Thyroid gland (tissue), 4 donors: ENCODE data around the gene EML6. TPM values are rescaled to one million over a fixed set of nuclear protein-coding genes. Genes with fewer than 3 reads are reported as not detected.
A peak's percentile ranks its signal among the peaks of the same experiment; 100 is the strongest.

Source experiments
- DNase-seq, 2 donors: peaks; one replicate each; pipeline ENCODE4 v3.0.0-alpha.2; 2019
- H3K27ac ChIP-seq, 3 donors: fragments of 200-600 bp; sonication (generic); 1 replicate in 2 of 3; 2 replicates in 1 of 3; pipeline ENCODE4 v1.5.1; 2016 to 2019; ENCODE audit warnings: mild to moderate bottlenecking in 1 of 3, moderate library complexity in 1 of 3
- H3K27me3 ChIP-seq: fragments of 200-600 bp; sonication (generic); one replicate; pipeline ENCODE4 v1.5.1; 2019
- H3K36me3 ChIP-seq, 2 donors: fragments of 200-600 bp; sonication (generic); one replicate each; pipeline ENCODE4 v1.5.1; 2016 to 2019
- H3K4me1 ChIP-seq, 2 donors: fragments of 200-600 bp; sonication (generic); one replicate each; pipeline ENCODE4 v1.5.1; 2017 to 2019
- H3K4me3 ChIP-seq, 3 donors: fragments of 200-600 bp; sonication (generic); replicated peaks in 1 of 3; 1 replicate in 2 of 3; 2 replicates in 1 of 3; pipeline ENCODE4 v1.5.1; 2016; ENCODE audit warnings: mild to moderate bottlenecking in 1 of 3
- H3K9me3 ChIP-seq: fragments of 200-600 bp; sonication (generic); one replicate; pipeline ENCODE4 v1.5.1; 2017
- CTCF ChIP-seq, 6 experiments: fragments of 200-600 bp in 3 of 6; fragments of 450-650 bp in 3 of 6; sonication (generic) in 3 of 6; IDR thresholded peaks; one replicate each; pipeline ENCODE4 v1.5.1; 2016 to 2019; ENCODE audit warnings: antibody characterized with exemption in 6 of 6, mild to moderate bottlenecking in 2 of 6, inconsistent platforms in 1 of 6, moderate library complexity in 1 of 6
- POLR2A ChIP-seq, 2 donors: fragments of 450-650 bp; IDR thresholded peaks; one replicate each; pipeline ENCODE4 v1.6.1; 2017; ENCODE audit warnings: antibody characterized with exemption in 2 of 2, mild to moderate bottlenecking in 2 of 2, moderate library complexity in 1 of 2
- WGBS, 2 donors: methylation state at CpG; one replicate each; pipeline ENCODE4 v1.1.5; 2017; 5-methylcytosine and 5-hydroxymethylcytosine counted together
- intact Hi-C: fragments of 100-400 bp; cut with DNase I; formaldehyde crosslinking; loops from one replicate; pipeline ENCODE4 v1.15.1; 2023
- total RNA-seq, 4 donors: library from RNA; depleted of rRNA; stranded (reverse); fragments of >200 nt; gene quantifications; one replicate each; pipeline ENCODE4 v1.2.3, GENCODE V29; 2016

Gene EML6
- total RNA-seq, 4 donors from 2014 or later, result 5.6 to 24.8 (median 20.3) TPM

GRCh38 chr2:54995553-54995952 lies 272.1 kb downstream of the EML6 start:
- Histone ChIP-seq H3K27me3 (no peaks in the 10 kb centered on the region), H3K27ac (no peak overlapping the region), H3K4me3 (no peak overlapping the region), H3K9me3 (no peaks in the 10 kb centered on the region), H3K36me3 (no peaks in the 10 kb centered on the region), H3K4me1 (peaks cover 12 to 25% of the 10 kb centered on the region in 2 donors)
- TF ChIP-seq CTCF (IDR thresholded peaks at IDR 0.05) (no peak), POLR2A (IDR thresholded peaks at IDR 0.05) (no peak)
- WGBS, 2 donors, result 97 to 98% methylated on average over 3 of the region's 3 CpGs
- DNase-seq, result no peak
- intact Hi-C loops, result no loop called here

DNA sequence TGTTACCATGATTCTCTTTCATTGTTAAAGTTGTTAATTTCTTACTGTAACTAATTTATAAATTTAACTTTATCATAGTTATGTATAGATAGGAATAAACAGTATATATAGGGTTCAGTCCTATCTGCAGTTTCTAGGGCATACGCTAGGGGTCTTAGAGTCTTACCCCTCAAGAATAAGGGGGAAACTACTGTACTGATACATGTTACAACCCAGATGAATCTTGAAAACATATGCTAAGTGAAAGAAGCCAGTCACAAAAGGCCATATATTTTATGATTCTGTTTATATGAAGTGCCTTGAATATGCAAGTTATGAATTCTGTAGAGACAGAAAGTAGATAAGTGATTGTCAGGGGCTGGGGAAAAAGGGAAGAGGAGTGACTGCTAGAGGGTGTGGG lies 274.4 kb downstream of the EML6 start:
- Histone ChIP-seq H3K36me3 (no peaks in the 10 kb centered on the region), H3K4me3 (no peak overlapping the region), H3K27ac (no peak overlapping the region), H3K9me3 (no peaks in the 10 kb centered on the region), H3K4me1 (peaks cover 19 to 25% of the 10 kb centered on the region in 2 donors), H3K27me3 (no peaks in the 10 kb centered on the region)
- DNase-seq, result no peak
- WGBS, 2 donors, result 84 to 90% methylated on average over 1 of the region's 1 CpG
- intact Hi-C loops, result no loop called here
- TF ChIP-seq CTCF (IDR thresholded peaks at IDR 0.05), result no peak
- TF ChIP-seq POLR2A (IDR thresholded peaks at IDR 0.05), result no peak

DNA sequence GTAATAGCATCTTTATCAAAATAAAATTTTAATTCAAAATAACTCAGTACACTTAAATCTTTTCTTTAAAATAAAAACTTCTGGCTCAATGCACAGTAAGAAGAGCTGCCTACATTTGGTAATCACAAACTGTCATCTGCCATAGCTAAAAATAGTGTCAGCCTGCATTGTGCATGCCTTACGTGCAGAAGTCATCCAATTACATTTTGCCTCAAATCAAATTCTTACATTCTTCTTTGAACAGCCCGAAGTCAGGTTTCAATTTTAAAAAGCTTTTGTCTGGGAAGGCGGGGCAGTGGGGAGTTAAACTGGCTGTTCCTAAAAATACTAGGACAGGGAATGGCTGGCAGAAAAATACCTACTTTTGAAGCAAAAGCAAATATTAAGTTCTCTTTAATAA lies 275.7 kb downstream of the EML6 start:
- peak; percentile 9 to 30 for DNase-seq
- H3K4me1 ChIP-seq, result peaks cover 19 to 25% of the 10 kb centered on the region in 2 donors
- H3K9me3 ChIP-seq, result no peaks in the 10 kb centered on the region
- WGBS, 2 donors, result 22 to 30% methylated on average over 3 of the region's 3 CpGs
- H3K4me3 ChIP-seq, result no peak overlapping the region
- intact Hi-C loops, result no loop called here
- TF ChIP-seq CTCF (IDR thresholded peaks at IDR 0.05) (no peak), POLR2A (IDR thresholded peaks at IDR 0.05) (no peak)
- H3K27ac ChIP-seq, result peak overlapping the region; percentile 11 to 24 (median 22)
- H3K36me3 ChIP-seq, result no peaks in the 10 kb centered on the region
- H3K27me3 ChIP-seq, result no peaks in the 10 kb centered on the region

GRCh38 chr2:55000341-55000740 lies 276.9 kb downstream of the EML6 start:
- Histone ChIP-seq H3K4me1 (peaks cover 19 to 25% of the 10 kb centered on the region in 2 donors), H3K27me3 (no peaks in the 10 kb centered on the region), H3K36me3 (no peaks in the 10 kb centered on the region), H3K27ac (no peak overlapping the region), H3K4me3 (no peak overlapping the region), H3K9me3 (no peaks in the 10 kb centered on the region)
- DNase-seq, result no peak
- TF ChIP-seq CTCF (IDR thresholded peaks at IDR 0.05), result no peak
- no peak for TF ChIP-seq POLR2A (IDR thresholded peaks at IDR 0.05)
- intact Hi-C loops, result no loop called here
- 85 to 86% methylated on average over 4 of the region's 4 CpGs for WGBS, 2 donors

- Histone ChIP-seq H3K9me3 (no peaks in the 10 kb centered on the region), H3K4me3 (no peak overlapping the region), H3K27me3 (no peaks in the 10 kb centered on the region), H3K27ac (no peak overlapping the region), H3K4me1 (peaks cover 19 to 27% of the 10 kb centered on the region in 2 donors), H3K36me3 (no peaks in the 10 kb centered on the region)
- TF ChIP-seq POLR2A (IDR thresholded peaks at IDR 0.05) (no peak), CTCF (IDR thresholded peaks at IDR 0.05) (no peak)
- intact Hi-C loops, result no loop called here
- DNase-seq, result no peak
- WGBS, 2 donors, result 49 to 73% methylated on average over 2 of the region's 2 CpGs
Observed at GRCh38 chr2:55001716-55002115, 278.3 kb downstream of the EML6 start.
